Endothelial cell of umbilical vein (primary cell): ENCODE measurements around the gene BID. TPM values are rescaled to one million over a fixed set of nuclear protein-coding genes. Genes with fewer than 3 reads are reported as not detected.

Experiments used
- BruUV-seq: library from RNA; stranded (reverse); fragments of 400-500 nt; replicated peaks from 2 replicates; lab custom pipeline; 2021; lab: Mats Ljungman, UMichigan
- CTCF ChIA-PET: fragments of 300-600, 350-600 bp; sonication (Branson Sonifier 250); formaldehyde crosslinking; loops from one replicate; lab custom pipeline; 2021; ENCODE audit warnings: antibody characterized with exemption, inconsistent platforms; lab: Charles Lee
- POLR2A ChIA-PET: fragments of 300-600, 350-600 bp; sonication (Branson Sonifier 250); formaldehyde crosslinking; loops from one replicate; lab custom pipeline; 2021; ENCODE audit warnings: antibody characterized with exemption, inconsistent platforms; lab: Charles Lee
- DNase-seq: peaks from one replicate; pipeline ENCODE4 v3.0.0-alpha.2; 2011; ENCODE audit warnings: low read depth, low spot score
- FAIRE-seq: peaks from 2 replicates; lab custom pipeline; 2011; peaks lifted over from hg19 to GRCh38; lab: Jason Lieb, UNC
- H2AFZ ChIP-seq: 2 replicates; pipeline ENCODE4 v1.6.0; 2012; ENCODE audit warnings: low read depth, low read length, control low read depth, inconsistent platforms
- H3K27ac ChIP-seq: 2 replicates; pipeline ENCODE4 v1.5.1; 2011; ENCODE audit warnings: low read depth, mild to moderate bottlenecking, control low read depth, low read length, moderate library complexity; ENCODE audit not compliant: insufficient read depth
- H3K27me3 ChIP-seq, 2 experiments: 2 replicates each; pipeline versions ENCODE4 v1.6.0 to v1.6.1; 2011; ENCODE audit warnings: low read length in 2 of 2, mixed read lengths in 1 of 2; ENCODE audit not compliant: control insufficient read depth in 2 of 2, insufficient read depth in 2 of 2
- H3K36me3 ChIP-seq, 2 experiments: 2 replicates in 1 of 2; 3 replicates in 1 of 2; pipeline ENCODE4 v1.5.1; 2011; ENCODE audit warnings: low read length in 2 of 2, mild to moderate bottlenecking in 1 of 2, moderate library complexity in 1 of 2; ENCODE audit not compliant: control insufficient read depth in 2 of 2, insufficient read depth in 2 of 2; ENCODE audit errors: extremely low read depth in 1 of 2
- H3K4me1 ChIP-seq: 3 replicates; pipeline ENCODE4 v1.5.1; 2011; ENCODE audit warnings: mild to moderate bottlenecking, low read length; ENCODE audit not compliant: control insufficient read depth, insufficient read depth; ENCODE audit errors: extremely low read depth
- H3K4me2 ChIP-seq: 2 replicates; pipeline ENCODE4 v1.6.1; 2011; ENCODE audit warnings: low read length, control low read depth, mixed read lengths; ENCODE audit not compliant: insufficient read depth
- H3K4me3 ChIP-seq, 3 experiments: fragments of 200-600 bp in 1 of 3; sonication (generic), shearing (Covaris generic) in 1 of 3; replicated peaks in 1 of 3; 2 replicates each; pipeline ENCODE4 v1.5.1; 2011 to 2016; ENCODE audit warnings: control low read depth in 3 of 3, low read length in 3 of 3, mild to moderate bottlenecking in 2 of 3, inconsistent platforms in 1 of 3, low read depth in 1 of 3, moderate library complexity in 1 of 3; ENCODE audit not compliant: insufficient read depth in 1 of 3
- H3K79me2 ChIP-seq: 2 replicates; pipeline ENCODE4 v1.6.0; 2012; ENCODE audit warnings: low read length, inconsistent platforms; ENCODE audit not compliant: control insufficient read depth, insufficient read depth
- H3K9ac ChIP-seq: replicated peaks from 2 replicates; pipeline ENCODE3; 2011; ENCODE audit warnings: low read length, control low read depth; ENCODE audit not compliant: insufficient read depth; ENCODE audit errors: extremely low read depth
- H3K9me1 ChIP-seq: replicated peaks from 3 replicates; pipeline ENCODE4 v1.6.0; 2011; ENCODE audit warnings: mild to moderate bottlenecking, low read length; ENCODE audit not compliant: control insufficient read depth, insufficient read depth; ENCODE audit errors: extremely low read depth
- H3K9me3 ChIP-seq: replicated peaks from 2 replicates; pipeline ENCODE4 v1.5.1; 2012; ENCODE audit warnings: low read length, inconsistent platforms; ENCODE audit not compliant: control insufficient read depth, insufficient read depth
- H4K20me1 ChIP-seq: replicated peaks from 2 replicates; pipeline ENCODE3; 2011; ENCODE audit warnings: mild to moderate bottlenecking, low read length; ENCODE audit not compliant: control insufficient read depth, insufficient read depth; ENCODE audit errors: extremely low read depth
- EZH2 ChIP-seq: IDR thresholded peaks from 2 replicates; pipeline ENCODE4 v1.6.1; 2012; ENCODE audit warnings: borderline replicate concordance, low read depth, mild to moderate bottlenecking, moderate library complexity, low read length, inconsistent platforms; ENCODE audit not compliant: severe bottlenecking
- FOS ChIP-seq: IDR thresholded peaks from 2 replicates; pipeline ENCODE4 v1.6.1; 2011; ENCODE audit warnings: mild to moderate bottlenecking, low read length, moderate library complexity, borderline replicate concordance; ENCODE audit not compliant: insufficient read depth
- GATA2 ChIP-seq: IDR thresholded peaks from 2 replicates; pipeline ENCODE4 v1.7.0; 2011; ENCODE audit warnings: low read depth, mild to moderate bottlenecking, moderate library complexity, mixed read lengths, low read length; ENCODE audit not compliant: insufficient read length, insufficient read depth
- JUN ChIP-seq: IDR thresholded peaks from 2 replicates; pipeline ENCODE4 v1.6.1; 2011; ENCODE audit warnings: borderline replicate concordance, low read depth; ENCODE audit not compliant: insufficient read length, insufficient read depth
- MYC ChIP-seq: IDR thresholded peaks from one replicate; pipeline ENCODE4 v1.6.1; 2011; ENCODE audit warnings: mild to moderate bottlenecking, low read depth, low read length
- POLR2A ChIP-seq: IDR thresholded peaks from 2 replicates; pipeline ENCODE4 v1.6.1; 2012; ENCODE audit warnings: low read depth, mild to moderate bottlenecking, control low read depth, low read length
- POLR2AphosphoS5 ChIP-seq: IDR thresholded peaks from 2 replicates; pipeline ENCODE4 v1.6.1; 2012; ENCODE audit warnings: low read depth, mild to moderate bottlenecking, control low read depth, low read length, moderate library complexity; ENCODE audit not compliant: insufficient read depth
- dilution Hi-C: fragments of 300-500 bp; cut with MboI; formaldehyde crosslinking; loops from one replicate; pipeline ENCODE4 v1.15.0; 2019; ENCODE audit warnings: low sequenced_read_pairs; ENCODE audit not compliant: extremely low pct_ligation_motif_present
- intact Hi-C: fragments of 100-400 bp; cut with micrococcal nuclease; formaldehyde crosslinking; loops from one replicate; pipeline ENCODE4 v1.10.0; 2022
- polyA plus RNA-seq, 4 experiments: library from polyadenylated mRNA; depleted of rRNA in 3 of 4; stranded (reverse) in 3 of 4; unstranded in 1 of 4; fragments of >200 nt; gene quantifications; 2 replicates each; pipeline versions ENCODE4 v1.2.1 to v1.2.3, GENCODE V29; 2011 to 2012; ENCODE audit warnings: missing spikeins in 1 of 4
- total RNA-seq: library from RNA; stranded (reverse); gene quantifications from 2 replicates; pipeline ENCODE4 v1.2.3, GENCODE V29; 2021
- TF ChIP-seq, protein P1 (sequence below): IDR thresholded peaks from 2 replicates; pipeline ENCODE4 v1.6.1; 2011; ENCODE audit not compliant: insufficient read depth, insufficient read length
- TF ChIP-seq, protein P2 (sequence below), 2 donors: IDR thresholded peaks; 1 replicate in 1 of 2; 2 replicates in 1 of 2; pipeline ENCODE4 v1.5.1; 2011; ENCODE audit warnings: low read length in 2 of 2, mild to moderate bottlenecking in 2 of 2, moderate library complexity in 2 of 2, control low read depth in 1 of 2, inconsistent platforms in 1 of 2, low read depth in 1 of 2; ENCODE audit not compliant: insufficient read depth in 1 of 2; ENCODE audit errors: extremely low read depth in 1 of 2

The BID gene
- total and polyA plus RNA-seq, 2 donors (not counting 3 experiments of a cell fraction or from before 2014, with no cell fraction given), result 39.0 to 119 TPM

DNA sequence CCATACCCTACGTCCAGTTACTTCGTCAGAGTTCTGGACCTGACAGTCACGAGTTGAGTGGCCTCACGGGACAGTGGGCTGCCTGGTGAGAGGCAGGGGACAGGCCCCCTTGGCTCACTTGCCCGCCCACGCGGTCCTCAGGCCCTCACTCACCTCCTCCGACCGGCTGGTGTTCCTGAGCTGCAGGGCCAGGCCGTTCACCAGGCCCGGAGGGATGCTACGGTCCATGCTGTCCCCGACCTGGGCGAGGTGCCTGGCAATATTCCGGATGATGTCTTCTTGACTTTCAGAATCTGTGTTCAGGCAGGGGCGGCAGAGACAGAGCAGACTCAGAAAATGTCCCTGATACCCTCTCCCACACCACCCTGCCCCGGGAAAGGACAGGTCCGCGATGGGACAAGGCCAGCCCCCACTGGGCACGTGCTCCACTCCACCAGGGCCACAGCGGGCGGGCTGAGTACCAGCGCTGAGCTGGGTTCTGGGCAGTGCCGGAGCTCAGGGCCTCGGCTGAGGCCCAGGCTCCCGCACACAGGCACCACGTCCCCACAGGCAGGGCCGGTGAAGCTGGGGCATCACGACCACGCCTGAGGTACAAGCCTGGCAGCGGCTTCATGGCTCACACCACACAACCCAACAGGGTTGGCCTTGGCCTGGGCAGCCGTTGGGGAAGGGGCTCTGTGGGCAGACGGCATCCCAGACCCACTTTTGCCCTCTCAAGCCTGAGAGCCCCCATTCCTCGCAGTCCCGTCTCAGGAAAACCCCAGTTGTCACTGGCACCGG is 34.9 kb downstream of the BID start:
- intact Hi-C loops (no loop called here), dilution Hi-C loops (no loop called here)
- Histone ChIP-seq H3K4me2 (no peak overlapping the region), H3K9ac (no peak overlapping the region), H3K9me3 (no peaks in the 10 kb centered on the region), H3K27ac (no peak overlapping the region), H3K27me3 (no peaks in the 10 kb centered on the region), H3K79me2 (no peaks in the 10 kb centered on the region), H3K4me1 (peaks cover under 1% of the 10 kb centered on the region), H3K9me1 (no peaks in the 10 kb centered on the region), H4K20me1 (no peaks in the 10 kb centered on the region), H2AFZ (no peak overlapping the region), H3K4me3 (no peak overlapping the region), H3K36me3 (peaks cover 2 to 12% of the 10 kb centered on the region in 2 experiments)
- TF ChIP-seq JUN (no peak), POLR2A (no peak), MYC (no peak), FOS (no peak), EZH2 (no peak), GATA2 (no peak), POLR2AphosphoS5 (no peak)
- TF ChIP-seq, protein P1, sequence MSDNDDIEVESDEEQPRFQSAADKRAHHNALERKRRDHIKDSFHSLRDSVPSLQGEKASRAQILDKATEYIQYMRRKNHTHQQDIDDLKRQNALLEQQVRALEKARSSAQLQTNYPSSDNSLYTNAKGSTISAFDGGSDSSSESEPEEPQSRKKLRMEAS, result no peak
- TF ChIP-seq, protein P2, sequence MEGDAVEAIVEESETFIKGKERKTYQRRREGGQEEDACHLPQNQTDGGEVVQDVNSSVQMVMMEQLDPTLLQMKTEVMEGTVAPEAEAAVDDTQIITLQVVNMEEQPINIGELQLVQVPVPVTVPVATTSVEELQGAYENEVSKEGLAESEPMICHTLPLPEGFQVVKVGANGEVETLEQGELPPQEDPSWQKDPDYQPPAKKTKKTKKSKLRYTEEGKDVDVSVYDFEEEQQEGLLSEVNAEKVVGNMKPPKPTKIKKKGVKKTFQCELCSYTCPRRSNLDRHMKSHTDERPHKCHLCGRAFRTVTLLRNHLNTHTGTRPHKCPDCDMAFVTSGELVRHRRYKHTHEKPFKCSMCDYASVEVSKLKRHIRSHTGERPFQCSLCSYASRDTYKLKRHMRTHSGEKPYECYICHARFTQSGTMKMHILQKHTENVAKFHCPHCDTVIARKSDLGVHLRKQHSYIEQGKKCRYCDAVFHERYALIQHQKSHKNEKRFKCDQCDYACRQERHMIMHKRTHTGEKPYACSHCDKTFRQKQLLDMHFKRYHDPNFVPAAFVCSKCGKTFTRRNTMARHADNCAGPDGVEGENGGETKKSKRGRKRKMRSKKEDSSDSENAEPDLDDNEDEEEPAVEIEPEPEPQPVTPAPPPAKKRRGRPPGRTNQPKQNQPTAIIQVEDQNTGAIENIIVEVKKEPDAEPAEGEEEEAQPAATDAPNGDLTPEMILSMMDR (IDR thresholded peaks at IDR 0.05; ENCODE audit: extremely low read depth in 1 of 2, insufficient read depth in 1 of 2, low read depth in 1 of 2, low read length in 2 of 2), result no peak
- DNase-seq (no peak), FAIRE-seq (no peak)
- ChIA-PET CTCF (interaction anchor here (1.1 to 5.7 kb wide), 5 partner anchors 46 to 338 kb away, joined by 3 to 122 read pairs (median 5); partner anchors contain the start of gene PEX26), POLR2A (no interaction called here)
- BruUV-seq, result no TSS peak
